GM23338 (cell line): ENCODE data around the gene TRIM44.

Experiments
- CREB1 ChIP-seq: fragments of 250-450 bp; sonication (Bioruptor Pico); IDR thresholded peaks from 2 replicates; pipeline ENCODE4 v1.5.0; 2020; ENCODE audit warnings: low read depth, mild to moderate bottlenecking, moderate library complexity
- EZH2 ChIP-seq: fragments of 200-600 bp; sonication (generic); IDR thresholded peaks from one replicate; pipeline ENCODE4 v1.8.0; 2017; ENCODE audit warnings: antibody characterized with exemption, mild to moderate bottlenecking, low read depth; ENCODE audit not compliant: unreplicated experiment
- EZH2phosphoT487 ChIP-seq: fragments of 200-600 bp; sonication (generic); IDR thresholded peaks from one replicate; pipeline ENCODE4 v1.8.1; 2018; ENCODE audit warnings: antibody characterized with exemption; ENCODE audit not compliant: unreplicated experiment
- POLR2AphosphoS5 ChIP-seq: IDR thresholded peaks from 2 replicates; pipeline ENCODE4 v1.6.1; 2016; ENCODE audit warnings: antibody characterized with exemption, low read depth
- STAT1 ChIP-seq: IDR thresholded peaks from one replicate; pipeline ENCODE4 v1.6.1; 2016; ENCODE audit warnings: antibody characterized with exemption; ENCODE audit not compliant: unreplicated experiment
- TF ChIP-seq, protein P1 (sequence below), 2 experiments: fragments of 200-600 bp in 1 of 2; sonication (generic) in 1 of 2; conservative IDR thresholded peaks; 2 replicates each; pipeline versions ENCODE4 v1.5.1 to v1.6.1; 2016 to 2017; ENCODE audit warnings: antibody characterized with exemption in 2 of 2, low read depth in 2 of 2, mild to moderate bottlenecking in 2 of 2, moderate library complexity in 1 of 2
- TF ChIP-seq, protein P2 (sequence below): IDR thresholded peaks from one replicate; pipeline ENCODE4 v1.6.1; 2018; ENCODE audit warnings: antibody characterized with exemption; ENCODE audit not compliant: unreplicated experiment
- TF ChIP-seq, protein P3 (sequence below): fragments of 250-450 bp; sonication (Bioruptor Pico); IDR thresholded peaks from 2 replicates; pipeline ENCODE4 v1.5.0; 2020; ENCODE audit warnings: mild to moderate bottlenecking, moderate library complexity

DNA sequence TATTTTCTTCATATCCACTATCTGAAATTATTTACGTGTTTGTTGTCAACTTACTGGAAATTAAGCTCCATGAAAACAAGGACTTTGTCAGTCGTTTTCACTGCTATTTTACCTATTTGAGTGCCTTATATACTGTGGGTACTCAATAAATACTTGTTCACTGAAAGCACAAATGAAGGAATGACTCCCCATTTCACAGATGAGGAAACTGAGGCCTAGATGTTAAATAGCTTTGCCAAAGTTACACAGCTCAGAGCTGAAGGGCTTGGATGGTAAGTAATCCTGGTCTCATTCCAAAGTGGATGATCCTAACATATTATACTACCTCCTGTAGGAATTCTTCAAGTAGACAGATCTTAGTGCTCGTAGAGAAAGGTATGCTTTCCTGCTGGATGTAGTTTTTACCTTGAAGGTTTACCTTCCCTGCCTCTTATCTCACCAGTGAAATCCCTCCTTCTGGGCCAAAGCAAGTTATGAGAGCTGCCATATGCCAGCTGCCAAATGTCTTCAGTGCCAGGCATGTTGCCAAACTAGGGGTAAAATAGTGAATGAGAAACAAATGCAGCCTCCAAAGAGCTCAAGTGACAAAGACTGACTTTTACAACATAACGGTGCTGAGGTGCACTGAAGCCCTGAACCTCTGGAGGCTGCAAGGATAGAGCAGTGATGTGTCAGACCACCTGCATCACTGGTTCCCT lies 129.7 kb downstream of the TRIM44 start:
- TF ChIP-seq, protein P1, sequence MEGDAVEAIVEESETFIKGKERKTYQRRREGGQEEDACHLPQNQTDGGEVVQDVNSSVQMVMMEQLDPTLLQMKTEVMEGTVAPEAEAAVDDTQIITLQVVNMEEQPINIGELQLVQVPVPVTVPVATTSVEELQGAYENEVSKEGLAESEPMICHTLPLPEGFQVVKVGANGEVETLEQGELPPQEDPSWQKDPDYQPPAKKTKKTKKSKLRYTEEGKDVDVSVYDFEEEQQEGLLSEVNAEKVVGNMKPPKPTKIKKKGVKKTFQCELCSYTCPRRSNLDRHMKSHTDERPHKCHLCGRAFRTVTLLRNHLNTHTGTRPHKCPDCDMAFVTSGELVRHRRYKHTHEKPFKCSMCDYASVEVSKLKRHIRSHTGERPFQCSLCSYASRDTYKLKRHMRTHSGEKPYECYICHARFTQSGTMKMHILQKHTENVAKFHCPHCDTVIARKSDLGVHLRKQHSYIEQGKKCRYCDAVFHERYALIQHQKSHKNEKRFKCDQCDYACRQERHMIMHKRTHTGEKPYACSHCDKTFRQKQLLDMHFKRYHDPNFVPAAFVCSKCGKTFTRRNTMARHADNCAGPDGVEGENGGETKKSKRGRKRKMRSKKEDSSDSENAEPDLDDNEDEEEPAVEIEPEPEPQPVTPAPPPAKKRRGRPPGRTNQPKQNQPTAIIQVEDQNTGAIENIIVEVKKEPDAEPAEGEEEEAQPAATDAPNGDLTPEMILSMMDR (conservative IDR thresholded peaks at IDR 0.05; ENCODE audit: low read depth in 2 of 2): no peak
- TF ChIP-seq, protein P2, sequence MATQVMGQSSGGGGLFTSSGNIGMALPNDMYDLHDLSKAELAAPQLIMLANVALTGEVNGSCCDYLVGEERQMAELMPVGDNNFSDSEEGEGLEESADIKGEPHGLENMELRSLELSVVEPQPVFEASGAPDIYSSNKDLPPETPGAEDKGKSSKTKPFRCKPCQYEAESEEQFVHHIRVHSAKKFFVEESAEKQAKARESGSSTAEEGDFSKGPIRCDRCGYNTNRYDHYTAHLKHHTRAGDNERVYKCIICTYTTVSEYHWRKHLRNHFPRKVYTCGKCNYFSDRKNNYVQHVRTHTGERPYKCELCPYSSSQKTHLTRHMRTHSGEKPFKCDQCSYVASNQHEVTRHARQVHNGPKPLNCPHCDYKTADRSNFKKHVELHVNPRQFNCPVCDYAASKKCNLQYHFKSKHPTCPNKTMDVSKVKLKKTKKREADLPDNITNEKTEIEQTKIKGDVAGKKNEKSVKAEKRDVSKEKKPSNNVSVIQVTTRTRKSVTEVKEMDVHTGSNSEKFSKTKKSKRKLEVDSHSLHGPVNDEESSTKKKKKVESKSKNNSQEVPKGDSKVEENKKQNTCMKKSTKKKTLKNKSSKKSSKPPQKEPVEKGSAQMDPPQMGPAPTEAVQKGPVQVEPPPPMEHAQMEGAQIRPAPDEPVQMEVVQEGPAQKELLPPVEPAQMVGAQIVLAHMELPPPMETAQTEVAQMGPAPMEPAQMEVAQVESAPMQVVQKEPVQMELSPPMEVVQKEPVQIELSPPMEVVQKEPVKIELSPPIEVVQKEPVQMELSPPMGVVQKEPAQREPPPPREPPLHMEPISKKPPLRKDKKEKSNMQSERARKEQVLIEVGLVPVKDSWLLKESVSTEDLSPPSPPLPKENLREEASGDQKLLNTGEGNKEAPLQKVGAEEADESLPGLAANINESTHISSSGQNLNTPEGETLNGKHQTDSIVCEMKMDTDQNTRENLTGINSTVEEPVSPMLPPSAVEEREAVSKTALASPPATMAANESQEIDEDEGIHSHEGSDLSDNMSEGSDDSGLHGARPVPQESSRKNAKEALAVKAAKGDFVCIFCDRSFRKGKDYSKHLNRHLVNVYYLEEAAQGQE: no peak
- TF ChIP-seq, protein P3, sequence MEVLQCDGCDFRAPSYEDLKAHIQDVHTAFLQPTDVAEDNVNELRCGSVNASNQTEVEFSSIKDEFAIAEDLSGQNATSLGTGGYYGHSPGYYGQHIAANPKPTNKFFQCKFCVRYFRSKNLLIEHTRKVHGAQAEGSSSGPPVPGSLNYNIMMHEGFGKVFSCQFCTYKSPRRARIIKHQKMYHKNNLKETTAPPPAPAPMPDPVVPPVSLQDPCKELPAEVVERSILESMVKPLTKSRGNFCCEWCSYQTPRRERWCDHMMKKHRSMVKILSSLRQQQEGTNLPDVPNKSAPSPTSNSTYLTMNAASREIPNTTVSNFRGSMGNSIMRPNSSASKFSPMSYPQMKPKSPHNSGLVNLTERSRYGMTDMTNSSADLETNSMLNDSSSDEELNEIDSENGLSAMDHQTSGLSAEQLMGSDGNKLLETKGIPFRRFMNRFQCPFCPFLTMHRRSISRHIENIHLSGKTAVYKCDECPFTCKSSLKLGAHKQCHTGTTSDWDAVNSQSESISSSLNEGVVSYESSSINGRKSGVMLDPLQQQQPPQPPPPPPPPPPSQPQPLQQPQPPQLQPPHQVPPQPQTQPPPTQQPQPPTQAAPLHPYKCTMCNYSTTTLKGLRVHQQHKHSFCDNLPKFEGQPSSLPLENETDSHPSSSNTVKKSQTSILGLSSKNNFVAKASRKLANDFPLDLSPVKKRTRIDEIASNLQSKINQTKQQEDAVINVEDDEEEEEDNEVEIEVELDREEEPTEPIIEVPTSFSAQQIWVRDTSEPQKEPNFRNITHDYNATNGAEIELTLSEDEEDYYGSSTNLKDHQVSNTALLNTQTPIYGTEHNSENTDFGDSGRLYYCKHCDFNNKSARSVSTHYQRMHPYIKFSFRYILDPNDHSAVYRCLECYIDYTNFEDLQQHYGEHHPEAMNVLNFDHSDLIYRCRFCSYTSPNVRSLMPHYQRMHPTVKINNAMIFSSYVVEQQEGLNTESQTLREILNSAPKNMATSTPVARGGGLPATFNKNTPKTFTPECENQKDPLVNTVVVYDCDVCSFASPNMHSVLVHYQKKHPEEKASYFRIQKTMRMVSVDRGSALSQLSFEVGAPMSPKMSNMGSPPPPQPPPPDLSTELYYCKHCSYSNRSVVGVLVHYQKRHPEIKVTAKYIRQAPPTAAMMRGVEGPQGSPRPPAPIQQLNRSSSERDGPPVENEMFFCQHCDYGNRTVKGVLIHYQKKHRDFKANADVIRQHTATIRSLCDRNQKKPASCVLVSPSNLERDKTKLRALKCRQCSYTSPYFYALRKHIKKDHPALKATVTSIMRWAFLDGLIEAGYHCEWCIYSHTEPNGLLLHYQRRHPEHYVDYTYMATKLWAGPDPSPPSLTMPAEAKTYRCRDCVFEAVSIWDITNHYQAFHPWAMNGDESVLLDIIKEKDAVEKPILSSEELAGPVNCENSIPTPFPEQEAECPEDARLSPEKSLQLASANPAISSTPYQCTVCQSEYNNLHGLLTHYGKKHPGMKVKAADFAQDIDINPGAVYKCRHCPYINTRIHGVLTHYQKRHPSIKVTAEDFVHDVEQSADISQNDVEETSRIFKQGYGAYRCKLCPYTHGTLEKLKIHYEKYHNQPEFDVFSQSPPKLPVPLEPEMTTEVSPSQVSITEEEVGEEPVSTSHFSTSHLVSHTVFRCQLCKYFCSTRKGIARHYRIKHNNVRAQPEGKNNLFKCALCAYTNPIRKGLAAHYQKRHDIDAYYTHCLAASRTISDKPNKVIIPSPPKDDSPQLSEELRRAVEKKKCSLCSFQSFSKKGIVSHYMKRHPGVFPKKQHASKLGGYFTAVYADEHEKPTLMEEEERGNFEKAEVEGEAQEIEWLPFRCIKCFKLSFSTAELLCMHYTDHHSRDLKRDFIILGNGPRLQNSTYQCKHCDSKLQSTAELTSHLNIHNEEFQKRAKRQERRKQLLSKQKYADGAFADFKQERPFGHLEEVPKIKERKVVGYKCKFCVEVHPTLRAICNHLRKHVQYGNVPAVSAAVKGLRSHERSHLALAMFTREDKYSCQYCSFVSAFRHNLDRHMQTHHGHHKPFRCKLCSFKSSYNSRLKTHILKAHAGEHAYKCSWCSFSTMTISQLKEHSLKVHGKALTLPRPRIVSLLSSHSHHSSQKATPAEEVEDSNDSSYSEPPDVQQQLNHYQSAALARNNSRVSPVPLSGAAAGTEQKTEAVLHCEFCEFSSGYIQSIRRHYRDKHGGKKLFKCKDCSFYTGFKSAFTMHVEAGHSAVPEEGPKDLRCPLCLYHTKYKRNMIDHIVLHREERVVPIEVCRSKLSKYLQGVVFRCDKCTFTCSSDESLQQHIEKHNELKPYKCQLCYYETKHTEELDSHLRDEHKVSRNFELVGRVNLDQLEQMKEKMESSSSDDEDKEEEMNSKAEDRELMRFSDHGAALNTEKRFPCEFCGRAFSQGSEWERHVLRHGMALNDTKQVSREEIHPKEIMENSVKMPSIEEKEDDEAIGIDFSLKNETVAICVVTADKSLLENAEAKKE (CRISPR knock-in tag): no peak
- no peak for TF ChIP-seq EZH2phosphoT487
- TF ChIP-seq POLR2AphosphoS5: no peak
- TF ChIP-seq CREB1 (CRISPR knock-in tag): no peak
- TF ChIP-seq EZH2: no peak
- no peak for TF ChIP-seq STAT1
